ENCODE results near the gene FST. TPM values are rescaled to one million over a fixed set of nuclear protein-coding genes. Genes with fewer than 3 reads are reported as not detected.
A peak's percentile ranks its signal among the peaks of the same experiment; 100 is the strongest.

FST gene
- total and polyA plus RNA-seq, 2 of the 13 experiments (the other 11 are each of a cell fraction or from before 2014, with no cell fraction given), result 38.6 to 136 TPM

- TF ChIP-seq ESRRA (CRISPR knock-in tag; IDR thresholded peaks at IDR 0.05; ENCODE audit: low read depth) (0 out of 2 replicates have a peak, but pooled peaks have one; percentile 59), ZBTB10 (CRISPR knock-in tag; IDR thresholded peaks at IDR 0.05; ENCODE audit: borderline replicate concordance) (no peak), CEBPG (CRISPR knock-in tag; IDR thresholded peaks at IDR 0.05) (peak; percentile 70), USF2 (IDR thresholded peaks at IDR 0.05; ENCODE audit: low read depth, low read length) (no peak), USF2 (CRISPR knock-in tag; IDR thresholded peaks at IDR 0.05; ENCODE audit: borderline replicate concordance) (no peak), DPF2 (CRISPR knock-in tag; IDR thresholded peaks at IDR 0.05; ENCODE audit: borderline replicate concordance, low read depth) (peak; percentile 57; the same call in 1 of the 2 replicates), TRIM24 (CRISPR knock-in tag; IDR thresholded peaks at IDR 0.05) (0 out of 2 replicates have a peak, but pooled peaks have one; percentile 50), CEBPB (IDR thresholded peaks at IDR 0.05; ENCODE audit: borderline replicate concordance, low read depth, low read length) (peak; percentile 81), SALL1 (CRISPR knock-in tag; IDR thresholded peaks at IDR 0.05) (peak; percentile 83; the same call in 1 of the 2 replicates), KLF12 (CRISPR knock-in tag; IDR thresholded peaks at IDR 0.05; ENCODE audit: borderline replicate concordance) (no peak), ELF3 (CRISPR knock-in tag; IDR thresholded peaks at IDR 0.05) (peak; percentile 80), CENPBD1 (CRISPR knock-in tag; IDR thresholded peaks at IDR 0.05; ENCODE audit: borderline replicate concordance, low read depth) (no peak), HHEX (CRISPR knock-in tag; IDR thresholded peaks at IDR 0.05) (peak; percentile 98), ZFP1 (CRISPR knock-in tag; IDR thresholded peaks at IDR 0.05) (no peak), GATAD2A (CRISPR knock-in tag; IDR thresholded peaks at IDR 0.05) (peak; percentile 87), FLYWCH1 (CRISPR knock-in tag; IDR thresholded peaks at IDR 0.05) (no peak)
Measured at GRCh38 chr5:53453898-53454718, 26.3 kb upstream of the FST start (continued).

All from HepG2 (cell line).